Hepatocyte (in vitro differentiated cells): Measurements from ENCODE around the gene FNBP1L. TPM values are rescaled to one million over a fixed set of nuclear protein-coding genes. Genes with fewer than 3 reads are reported as not detected.
"Not testable (repeated sequence)": the region's sequence is repeated elsewhere in the genome, so short reads cannot be mapped to it uniquely, and the experiment has no call there.

Experiments
- DNase-seq: peaks from one replicate; pipeline ENCODE4 v3.0.0-alpha.2; 2016; ENCODE audit warnings: low spot score
- H2AFZ ChIP-seq: fragments of 200-600 bp; sonication (generic); 2 replicates; pipeline ENCODE4 v1.6.0; 2016; ENCODE audit warnings: antibody characterized with exemption, mild to moderate bottlenecking
- H3K27ac ChIP-seq: fragments of 200-600 bp; sonication (generic); 2 replicates; pipeline ENCODE4 v1.5.1; 2016; ENCODE audit warnings: mild to moderate bottlenecking
- H3K27me3 ChIP-seq: fragments of 200-600 bp; sonication (generic); 2 replicates; pipeline ENCODE4 v1.6.1; 2016
- H3K36me3 ChIP-seq: fragments of 200-600 bp; sonication (generic); replicated peaks from 2 replicates; pipeline ENCODE4 v1.5.1; 2016; ENCODE audit warnings: low read depth; ENCODE audit not compliant: insufficient read depth
- H3K4me1 ChIP-seq: fragments of 200-600 bp; sonication (generic); 2 replicates; pipeline ENCODE4 v1.5.1; 2016; ENCODE audit warnings: mild to moderate bottlenecking, moderate library complexity; ENCODE audit not compliant: insufficient read depth
- H3K4me2 ChIP-seq: fragments of 200-600 bp; sonication (generic); 2 replicates; pipeline ENCODE4 v1.6.0; 2016
- H3K4me3 ChIP-seq: fragments of 200-600 bp; sonication (generic); 2 replicates; pipeline ENCODE4 v1.5.1; 2016; ENCODE audit warnings: mild to moderate bottlenecking
- H3K79me2 ChIP-seq: fragments of 200-600 bp; sonication (generic); 2 replicates; pipeline ENCODE4 v1.6.0; 2017; ENCODE audit warnings: mild to moderate bottlenecking
- H3K9me2 ChIP-seq: fragments of 200-600 bp; sonication (generic); replicated peaks from 2 replicates; pipeline ENCODE4 v1.6.0; 2017; ENCODE audit warnings: mild to moderate bottlenecking; ENCODE audit not compliant: insufficient read depth
- H3K9me3 ChIP-seq: fragments of 200-600 bp; sonication (generic); 2 replicates; pipeline ENCODE4 v1.5.1; 2016; ENCODE audit warnings: low read depth, mild to moderate bottlenecking
- H4K20me1 ChIP-seq: fragments of 200-600 bp; sonication (generic); 2 replicates; pipeline ENCODE4 v1.6.0; 2016; ENCODE audit warnings: mild to moderate bottlenecking; ENCODE audit not compliant: insufficient read depth, poor library complexity, severe bottlenecking
- EZH2 ChIP-seq: fragments of 200-600 bp; sonication (generic); IDR thresholded peaks from 2 replicates; pipeline ENCODE4 v1.6.1; 2016; ENCODE audit warnings: antibody characterized with exemption, mild to moderate bottlenecking, borderline replicate concordance
- EZH2phosphoT487 ChIP-seq: fragments of 200-600 bp; sonication (generic); IDR thresholded peaks from one replicate; pipeline ENCODE4 v1.6.1; 2018; ENCODE audit warnings: antibody characterized with exemption, mild to moderate bottlenecking, low read depth, moderate library complexity; ENCODE audit not compliant: unreplicated experiment, severe bottlenecking
- WGBS: methylation state at CpG from one replicate; pipeline ENCODE4 v1.1.6; 2016; ENCODE audit warnings: low lambda C conversion rate; ENCODE audit errors: missing lambda C conversion rate; 5-methylcytosine and 5-hydroxymethylcytosine counted together
- polyA plus RNA-seq: library from polyadenylated mRNA; unstranded; fragments of >200 nt; fragmentation: Nextera tagmentation; extraction: Ambion mirVana; gene quantifications from 2 replicates; pipeline ENCODE4 v1.2.1, GENCODE V29; 2016
- total RNA-seq: library from RNA; depleted of rRNA; stranded (reverse); fragments of >200 nt; gene quantifications from 2 replicates; pipeline ENCODE4 v1.2.3, GENCODE V29; 2014
- TF ChIP-seq, protein P1 (sequence below): fragments of 200-600 bp; sonication (generic); IDR thresholded peaks from 2 replicates; pipeline ENCODE4 v1.5.1; 2016; ENCODE audit warnings: antibody characterized with exemption, mild to moderate bottlenecking; ENCODE audit not compliant: poor library complexity

Gene FNBP1L
- total and polyA plus RNA-seq, 2 experiments from 2014 or later = 46.8 to 98.8 TPM

DNA sequence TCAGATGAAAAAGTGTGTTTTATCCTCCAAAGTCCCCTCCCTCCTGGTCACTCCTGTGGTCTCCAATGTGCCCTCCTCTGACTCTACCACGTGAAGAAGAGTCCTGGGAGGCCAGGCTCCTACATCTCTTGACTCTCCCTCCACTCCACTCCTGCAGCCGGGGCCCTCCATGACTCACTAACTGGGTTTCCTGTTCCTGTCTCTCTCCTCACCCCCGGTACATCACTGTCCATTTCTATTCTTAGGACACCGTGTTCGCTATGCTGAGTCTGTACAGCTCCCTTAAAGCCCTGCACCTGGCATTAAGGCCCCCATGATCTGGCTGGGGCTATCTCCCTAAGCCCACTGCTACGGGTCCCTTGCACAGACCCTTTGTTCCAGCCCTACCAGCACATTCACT, 140.3 kb downstream of the FNBP1L start:
- no peak overlapping the region for H2AFZ ChIP-seq
- no peak for DNase-seq
- H3K9me3 ChIP-seq = no peaks in the 10 kb centered on the region
- peaks cover 20% of the 10 kb centered on the region for H3K79me2 ChIP-seq
- no peak overlapping the region for H3K4me2 ChIP-seq
- H3K4me3 ChIP-seq = no peak overlapping the region
- H3K4me1 ChIP-seq = peaks cover 53% of the 10 kb centered on the region
- H4K20me1 ChIP-seq = no peaks in the 10 kb centered on the region
- no peaks in the 10 kb centered on the region for H3K9me2 ChIP-seq
- H3K27ac ChIP-seq = no peak overlapping the region
- H3K36me3 ChIP-seq = no peaks in the 10 kb centered on the region
- TF ChIP-seq EZH2phosphoT487 = no peak
- TF ChIP-seq, protein P1, sequence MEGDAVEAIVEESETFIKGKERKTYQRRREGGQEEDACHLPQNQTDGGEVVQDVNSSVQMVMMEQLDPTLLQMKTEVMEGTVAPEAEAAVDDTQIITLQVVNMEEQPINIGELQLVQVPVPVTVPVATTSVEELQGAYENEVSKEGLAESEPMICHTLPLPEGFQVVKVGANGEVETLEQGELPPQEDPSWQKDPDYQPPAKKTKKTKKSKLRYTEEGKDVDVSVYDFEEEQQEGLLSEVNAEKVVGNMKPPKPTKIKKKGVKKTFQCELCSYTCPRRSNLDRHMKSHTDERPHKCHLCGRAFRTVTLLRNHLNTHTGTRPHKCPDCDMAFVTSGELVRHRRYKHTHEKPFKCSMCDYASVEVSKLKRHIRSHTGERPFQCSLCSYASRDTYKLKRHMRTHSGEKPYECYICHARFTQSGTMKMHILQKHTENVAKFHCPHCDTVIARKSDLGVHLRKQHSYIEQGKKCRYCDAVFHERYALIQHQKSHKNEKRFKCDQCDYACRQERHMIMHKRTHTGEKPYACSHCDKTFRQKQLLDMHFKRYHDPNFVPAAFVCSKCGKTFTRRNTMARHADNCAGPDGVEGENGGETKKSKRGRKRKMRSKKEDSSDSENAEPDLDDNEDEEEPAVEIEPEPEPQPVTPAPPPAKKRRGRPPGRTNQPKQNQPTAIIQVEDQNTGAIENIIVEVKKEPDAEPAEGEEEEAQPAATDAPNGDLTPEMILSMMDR = no peak
- H3K27me3 ChIP-seq = no peaks in the 10 kb centered on the region
- 85% methylated on average over 6 of the region's 6 CpGs for WGBS

DNA sequence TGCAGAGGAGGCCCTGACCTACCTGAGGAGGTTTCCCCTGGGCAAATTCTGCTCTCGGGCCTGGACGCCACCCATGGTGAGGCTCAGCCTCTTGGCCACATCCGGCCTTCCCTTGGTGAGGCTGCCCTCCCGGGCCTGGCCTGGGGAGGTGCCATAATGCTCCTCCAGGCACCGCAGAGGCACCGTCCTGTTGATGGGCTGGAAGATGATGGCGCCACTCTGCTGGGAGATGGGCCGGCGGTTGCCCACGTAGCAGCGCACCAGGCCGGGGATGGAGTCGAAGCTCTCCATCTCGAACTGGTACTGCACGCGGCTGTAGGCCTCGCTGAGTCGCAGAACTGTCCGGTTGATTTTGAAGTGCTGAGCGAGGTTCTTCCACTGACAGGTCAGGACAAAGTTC, 141.0 kb downstream of the FNBP1L start:
- Histone ChIP-seq H3K27me3 (no peaks in the 10 kb centered on the region), H3K4me3 (no peak overlapping the region), H3K9me2 (no peaks in the 10 kb centered on the region), H4K20me1 (no peaks in the 10 kb centered on the region), H3K9me3 (no peaks in the 10 kb centered on the region), H3K36me3 (no peaks in the 10 kb centered on the region), H3K4me2 (no peak overlapping the region), H3K79me2 (peaks cover 21% of the 10 kb centered on the region), H2AFZ (no peak overlapping the region), H3K27ac (no peak overlapping the region), H3K4me1 (peaks cover 53% of the 10 kb centered on the region)
- TF ChIP-seq EZH2phosphoT487 = no peak
- TF ChIP-seq, protein P1 = no peak
- TF ChIP-seq EZH2 = no peak
- no peak for DNase-seq
- WGBS = 96% methylated on average over 20 of the region's 20 CpGs

DNA sequence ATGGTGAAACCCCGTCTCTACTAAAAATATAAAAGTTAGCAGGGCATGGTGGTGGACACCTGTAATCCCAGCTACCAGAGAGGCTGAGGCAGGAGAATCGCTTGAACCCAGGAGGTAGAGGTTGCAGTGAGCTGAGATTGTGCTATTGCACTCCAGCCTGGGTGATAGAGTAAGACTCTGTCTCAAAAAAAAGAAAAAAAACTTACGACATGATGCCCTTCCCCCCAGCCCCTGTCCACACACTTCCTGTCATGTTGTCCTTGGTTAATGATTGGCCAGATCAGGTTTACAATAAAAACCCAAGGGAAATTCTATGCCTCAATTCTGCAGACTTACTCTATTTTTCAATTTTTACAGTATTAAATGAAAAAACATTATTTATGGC, 143.4 kb downstream of the FNBP1L start:
- peaks cover 49% of the 10 kb centered on the region for H3K4me1 ChIP-seq
- H3K9me3 ChIP-seq, H3K4me3 ChIP-seq, H4K20me1 ChIP-seq, H2AFZ ChIP-seq, H3K36me3 ChIP-seq, H3K9me2 ChIP-seq, H3K27me3 ChIP-seq: not testable (repeated sequence)
- DNase-seq = peak; percentile 57
- peak overlapping the region; percentile 92 for H3K27ac ChIP-seq
- peak overlapping the region; percentile 65 for H3K4me2 ChIP-seq
- H3K79me2 ChIP-seq = peaks cover 41% of the 10 kb centered on the region
- 78% methylated on average over 3 of the region's 3 CpGs for WGBS

DNA sequence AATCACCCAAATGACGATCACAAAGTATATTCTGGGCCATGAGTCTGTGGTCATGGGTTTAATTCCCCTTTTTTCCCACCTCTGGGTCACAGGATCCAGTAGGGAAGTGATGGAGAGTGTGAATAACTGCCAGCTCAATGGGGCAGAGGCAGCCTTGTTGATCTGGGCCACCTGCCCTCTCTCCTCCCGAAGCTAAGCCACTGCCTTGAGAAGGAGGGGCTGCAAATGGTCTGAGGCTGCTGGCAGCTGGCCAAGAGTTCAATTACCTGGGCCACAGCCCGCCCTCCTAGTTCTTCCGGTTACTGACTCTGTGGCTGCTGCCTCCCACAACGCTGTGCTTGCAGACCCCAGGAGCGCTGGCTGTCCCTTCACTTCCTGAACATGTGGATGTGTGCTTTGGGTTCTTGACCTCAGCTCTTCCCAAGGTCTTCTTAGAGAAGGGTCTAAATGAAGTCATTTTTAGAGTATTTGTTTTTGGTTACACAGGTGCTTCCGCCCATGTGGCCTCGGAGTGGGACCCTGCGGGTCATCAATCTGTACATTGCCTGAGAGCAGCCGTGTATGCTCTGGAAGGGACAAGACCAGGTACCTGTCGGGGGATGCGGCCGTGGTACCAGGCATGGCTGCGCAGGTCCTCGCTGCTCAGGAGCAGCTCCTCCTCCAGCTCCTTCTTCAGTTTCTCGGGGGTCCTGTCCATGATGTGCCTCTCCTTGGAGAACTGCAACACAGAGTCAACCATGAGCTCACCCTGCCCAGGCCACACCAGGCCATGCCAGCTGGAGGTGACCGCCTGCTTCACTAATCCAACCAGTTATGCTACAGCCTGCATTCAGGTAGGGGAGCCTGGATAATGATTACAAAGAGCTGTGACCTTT, 144.0 kb downstream of the FNBP1L start:
- DNase-seq = peak; percentile 90
- peaks cover 47% of the 10 kb centered on the region for H3K4me1 ChIP-seq
- no peaks in the 10 kb centered on the region for H3K9me2 ChIP-seq
- peak overlapping the region; percentile 92 for H3K27ac ChIP-seq
- H2AFZ ChIP-seq = no peak overlapping the region
- H3K4me2 ChIP-seq = peak overlapping the region; percentile 65
- peaks cover 47% of the 10 kb centered on the region for H3K79me2 ChIP-seq
- TF ChIP-seq, protein P1 = no peak
- no peak for TF ChIP-seq EZH2phosphoT487
- no peak for TF ChIP-seq EZH2
- H3K27me3 ChIP-seq = no peaks in the 10 kb centered on the region
- no peaks in the 10 kb centered on the region for H3K36me3 ChIP-seq
- no peaks in the 10 kb centered on the region for H3K9me3 ChIP-seq
- H4K20me1 ChIP-seq = no peaks in the 10 kb centered on the region
- no peak overlapping the region for H3K4me3 ChIP-seq
- 65% methylated on average over 17 of the region's 17 CpGs for WGBS
